GM12892 (cell line): ENCODE measurements around the gene RNF44.

Experiments used
- POLR2A ChIP-seq: IDR thresholded peaks from 2 replicates; pipeline ENCODE4 v1.6.1; 2011; ENCODE audit warnings: low read depth, low read length, control low read depth
- POLR2AphosphoS5 ChIP-seq: IDR thresholded peaks from 2 replicates; pipeline ENCODE4 v1.6.1; 2011; ENCODE audit warnings: low read depth, low read length, control low read depth
- TAF1 ChIP-seq: IDR thresholded peaks from 2 replicates; pipeline ENCODE4 v1.6.1; 2011; ENCODE audit warnings: low read depth, mild to moderate bottlenecking, control low read depth, low read length, borderline replicate concordance

GRCh38 chr5:176524138-176524537 lies 13.1 kb downstream of the RNF44 start:
- TF ChIP-seq POLR2AphosphoS5 = no peak
- no peak for TF ChIP-seq TAF1
- no peak for TF ChIP-seq POLR2A
